Epidermal melanocyte (primary cell): Measurements from ENCODE around the gene UNC13B.

ENCODE experiments used
- DNase-seq: peaks from one replicate; pipeline ENCODE4 v3.0.0; 2011; ENCODE audit warnings: low spot score; ENCODE audit not compliant: insufficient read length

The UNC13B gene

DNA sequence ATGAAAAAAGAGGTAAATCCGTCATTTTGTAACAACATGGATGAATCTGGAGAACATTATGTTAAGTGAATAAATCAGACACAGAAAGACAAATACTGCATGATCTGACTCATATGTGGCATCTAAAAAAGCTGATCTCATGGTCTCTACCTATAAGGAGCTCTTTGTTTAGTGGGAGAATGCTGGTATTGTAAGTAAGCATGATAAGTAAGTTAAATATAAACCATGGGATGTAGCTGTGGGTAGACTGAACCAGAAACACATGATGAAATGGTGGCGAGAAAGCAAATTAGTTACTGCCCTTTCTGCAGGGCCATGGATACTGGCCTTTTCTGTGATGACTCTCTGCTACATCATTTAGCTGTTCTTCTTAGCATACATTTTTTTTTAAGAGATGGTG is 261.7 kb downstream of the UNC13B start:
- peak; percentile 72 for DNase-seq

DNA sequence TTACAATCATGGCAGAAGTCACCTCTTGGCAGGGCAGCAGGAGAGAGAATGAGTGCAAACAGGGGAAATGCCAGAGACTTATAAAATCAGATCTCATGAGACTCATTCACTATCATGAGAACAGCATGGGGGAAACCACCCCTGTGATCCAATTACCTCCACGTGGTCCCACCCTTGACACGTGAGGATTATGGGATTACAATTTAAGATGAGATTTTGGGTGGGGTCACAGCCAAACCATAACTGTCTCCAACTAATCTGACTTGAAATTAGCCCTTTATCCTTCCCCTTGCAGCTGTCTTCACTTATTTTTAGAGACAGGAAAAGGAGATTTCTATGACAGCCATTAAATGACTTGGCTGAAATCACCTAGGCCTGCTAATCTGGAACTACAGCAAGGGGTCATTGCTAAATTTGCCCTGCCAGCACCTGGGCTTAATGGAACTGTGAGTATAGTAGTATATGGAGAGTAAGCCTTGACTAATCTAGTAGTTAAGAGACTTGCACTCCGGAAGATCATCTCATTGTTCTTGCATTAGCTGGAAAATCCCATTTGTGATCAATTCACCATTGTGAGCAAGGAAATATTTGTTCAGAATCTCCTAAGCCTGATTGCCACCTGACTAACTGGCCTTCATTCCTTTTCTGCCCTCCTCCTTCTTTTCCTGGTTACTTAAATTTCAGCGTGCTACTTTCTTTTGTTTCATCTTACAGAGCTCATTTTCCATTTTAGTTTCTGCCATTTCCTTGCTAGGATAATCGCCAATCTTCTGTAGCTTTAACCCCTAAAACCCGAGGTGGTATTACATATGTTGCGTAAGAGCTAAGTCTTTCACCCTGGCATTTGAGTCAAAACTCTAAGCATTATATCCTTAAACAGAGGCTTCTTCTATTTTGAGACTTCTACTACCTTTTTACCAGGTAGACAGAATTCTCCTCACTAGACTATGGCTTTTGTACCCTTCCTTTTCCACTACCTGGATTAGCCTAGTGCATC is 262.8 kb downstream of the UNC13B start:
- DNase-seq: no peak

DNA sequence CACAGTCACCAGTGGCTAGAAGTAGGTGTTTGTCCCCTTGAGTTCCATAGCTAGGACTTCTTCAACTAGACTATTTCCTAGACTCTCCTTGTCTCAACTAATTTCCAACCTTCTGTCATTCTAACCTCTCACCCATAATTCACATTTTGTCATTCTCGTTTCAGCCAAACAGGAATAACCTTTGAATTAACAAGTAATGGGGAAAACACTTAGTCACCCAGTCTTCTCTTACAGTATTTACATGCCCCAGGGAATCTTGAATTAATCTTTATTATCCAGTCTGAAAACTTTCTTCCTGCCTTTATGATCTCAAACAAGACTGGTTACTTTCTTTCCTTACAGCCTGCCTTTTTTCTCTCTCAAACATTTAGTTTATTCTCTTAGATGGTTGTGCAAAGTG is 264.8 kb downstream of the UNC13B start:
- no peak for DNase-seq

DNA sequence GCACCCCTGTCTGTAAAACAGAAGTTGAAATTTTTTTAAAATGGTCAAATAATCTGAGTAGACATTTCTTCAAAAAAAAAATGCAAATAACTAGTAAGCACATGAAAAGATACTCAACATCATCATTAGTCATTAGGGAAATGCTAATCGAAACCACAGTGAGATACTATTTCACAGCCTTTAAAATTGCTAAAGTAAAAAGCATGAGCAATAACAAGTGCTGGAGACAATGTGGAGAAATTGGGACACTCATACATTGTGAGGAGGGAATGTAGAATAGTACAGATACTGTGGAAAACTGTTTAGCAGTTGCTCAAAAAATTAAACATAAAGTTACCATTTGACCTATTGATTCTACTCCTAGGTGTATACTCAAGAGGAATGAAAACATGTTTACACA is 269.7 kb downstream of the UNC13B start:
- DNase-seq: no peak

DNA sequence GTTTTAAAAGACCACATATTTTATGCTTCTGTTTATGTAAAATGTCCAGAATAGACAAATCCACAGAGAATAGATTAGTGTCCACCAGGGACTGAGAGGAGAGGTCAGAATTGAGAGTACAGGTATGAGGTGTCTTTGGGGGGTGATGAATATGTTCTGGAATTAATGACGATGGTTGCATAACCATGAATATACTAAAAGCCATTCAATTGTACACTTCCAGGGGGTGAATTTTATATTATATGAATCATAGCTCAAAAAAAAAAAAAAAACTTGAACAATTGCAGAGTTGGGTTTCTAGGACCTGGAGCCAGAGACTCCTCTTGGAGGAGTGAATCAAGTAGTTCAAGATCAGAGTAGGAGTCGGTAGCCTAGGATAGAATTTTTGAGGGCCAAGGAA is 270.3 kb downstream of the UNC13B start:
- DNase-seq: no peak

DNA sequence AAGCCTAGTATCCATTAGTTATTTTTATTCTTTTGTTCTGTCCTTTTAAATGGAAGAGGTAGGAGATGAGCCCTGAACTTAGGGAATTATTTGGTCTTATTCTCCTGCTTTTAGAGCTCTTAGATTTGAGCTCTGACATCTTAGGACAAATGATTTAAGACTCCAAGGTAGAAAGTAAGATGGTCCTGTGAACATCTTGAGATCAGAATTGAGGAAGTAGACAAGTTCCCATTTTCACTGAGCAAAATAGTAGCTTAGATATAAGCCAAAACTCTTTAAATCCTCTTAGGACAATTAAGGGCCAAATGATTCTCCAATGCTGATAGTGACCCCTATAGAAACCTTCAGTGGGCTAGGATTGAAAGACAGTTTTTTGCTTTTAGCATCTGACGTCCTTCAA is 275.1 kb downstream of the UNC13B start:
- DNase-seq: no peak

DNA sequence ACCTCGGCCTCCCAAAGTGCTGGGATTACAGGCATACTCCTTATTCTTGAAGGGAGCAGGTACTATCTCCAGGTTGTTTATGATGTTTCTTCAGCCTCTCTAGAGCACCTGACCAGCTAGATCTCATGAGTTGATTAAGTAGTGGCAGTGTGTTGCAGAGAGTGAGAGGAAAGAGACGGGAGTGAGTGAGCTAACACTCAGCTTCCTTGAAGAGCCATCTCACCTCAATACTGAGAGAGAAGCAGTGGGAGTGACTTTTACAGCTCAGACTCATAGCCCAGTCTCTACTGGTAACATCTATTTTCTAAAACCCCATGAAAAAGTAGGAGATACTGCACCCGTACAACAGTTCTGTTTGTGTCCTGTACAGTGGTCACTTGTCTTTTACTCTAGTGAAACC is 284.2 kb downstream of the UNC13B start:
- no peak for DNase-seq

DNA sequence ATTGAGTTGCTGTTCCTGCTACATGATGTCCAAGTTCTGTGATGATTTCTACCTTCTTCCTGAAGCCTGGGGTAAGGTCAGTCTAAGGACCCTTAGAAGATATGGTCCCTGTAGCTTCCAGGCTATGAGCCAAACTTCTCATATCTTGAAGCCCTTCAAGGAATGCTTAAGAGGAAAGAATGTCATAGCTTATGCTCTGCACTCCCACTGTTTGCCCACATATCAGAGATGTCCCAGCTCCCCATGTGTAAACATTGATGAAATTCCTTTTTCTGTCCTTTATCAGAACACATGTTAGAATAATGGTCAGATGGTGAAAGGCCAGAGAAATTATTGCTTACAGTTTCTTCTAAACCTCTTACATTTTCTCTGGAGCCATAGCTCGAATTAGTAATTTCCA is 286.7 kb downstream of the UNC13B start:
- DNase-seq: no peak

DNA sequence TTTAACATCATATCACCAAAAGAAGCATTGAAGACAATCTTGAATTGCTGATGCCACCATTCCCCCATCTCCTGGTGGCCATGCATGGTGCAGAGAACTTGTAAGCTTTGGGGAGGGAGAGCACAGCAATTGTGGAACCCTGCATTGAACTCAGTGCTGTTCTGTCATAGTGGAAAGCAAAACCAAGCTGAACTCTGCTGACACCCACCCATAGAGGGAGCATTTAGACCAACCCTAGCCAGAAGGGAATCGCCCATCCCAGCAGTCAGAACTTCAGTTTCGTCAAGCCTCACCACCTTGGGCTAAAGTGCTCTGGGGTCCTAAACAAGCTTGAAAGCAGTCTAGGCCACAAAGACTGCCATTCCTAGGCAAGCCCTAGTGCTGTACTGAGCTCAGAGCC is 290.7 kb downstream of the UNC13B start:
- no peak for DNase-seq

DNA sequence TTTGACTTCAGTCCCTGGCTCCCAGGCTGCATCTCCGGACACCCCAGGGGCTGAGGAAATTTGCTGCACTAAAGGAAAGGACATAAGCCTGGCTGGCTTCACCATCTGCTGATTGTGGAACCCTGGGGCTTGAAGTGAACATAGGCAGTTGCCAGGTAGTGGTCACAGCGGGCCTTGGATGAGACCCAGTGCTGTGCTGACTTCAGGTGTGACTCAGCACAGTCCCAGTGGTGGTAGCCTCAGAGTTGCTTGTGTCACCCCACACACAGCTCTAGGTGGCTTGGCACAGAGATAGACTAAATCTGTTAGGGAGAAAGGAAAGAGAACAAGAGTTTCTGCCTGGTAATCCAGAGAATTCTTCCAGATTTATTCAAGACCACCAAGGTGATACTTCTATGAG is 292.0 kb downstream of the UNC13B start:
- no peak for DNase-seq
